ENCODE data around the gene CCL4.
"Not testable (repeated sequence)": the region's sequence is repeated elsewhere in the genome, so short reads cannot be mapped to it uniquely, and the experiment has no call there.

The CCL4 gene

GRCh38 chr17:36103401-36103975 lies at the start of gene CCL4:
CCL4 (plus strand) TSS chr17:36103827; CDS start chr17:36103906, 79 bp downstream.
- DNase-seq = not testable (repeated sequence)

GRCh38 chr17:36055171-36055570 lies 48.5 kb upstream of the CCL4 start:
- DNase-seq = no peak

GRCh38 chr17:36055921-36056520 lies 47.6 kb upstream of the CCL4 start:
- DNase-seq = no peak

GRCh38 chr17:36057911-36058310 lies 45.7 kb upstream of the CCL4 start:
- DNase-seq = no peak

GRCh38 chr17:36059406-36059805 lies 44.2 kb upstream of the CCL4 start:
- no peak for DNase-seq

- no peak for DNase-seq
Measured at GRCh38 chr17:36060816-36061215, 42.8 kb upstream of the CCL4 start.

- no peak for DNase-seq
Measured at GRCh38 chr17:36063786-36064541, 39.7 kb upstream of the CCL4 start, which contains the start of gene CCL18. CCL18 (plus strand) TSS chr17:36064272; CDS start chr17:36064343, 71 bp downstream.

GRCh38 chr17:36066365-36066985 lies 37.2 kb upstream of the CCL4 start:
- DNase-seq = no peak

GRCh38 chr17:36068524-36068923 lies 35.1 kb upstream of the CCL4 start:
- no peak for DNase-seq

GRCh38 chr17:36069136-36069535 lies 34.5 kb upstream of the CCL4 start:
- no peak for DNase-seq

- DNase-seq = no peak
Measured at GRCh38 chr17:36070427-36070826, 33.2 kb upstream of the CCL4 start.

GRCh38 chr17:36071751-36072150 lies 31.9 kb upstream of the CCL4 start:
- no peak for DNase-seq

GRCh38 chr17:36072431-36073121 lies 31.1 kb upstream of the CCL4 start:
- DNase-seq = no peak

GRCh38 chr17:36074365-36074764 lies 29.3 kb upstream of the CCL4 start:
- no peak for DNase-seq

GRCh38 chr17:36081681-36082471 lies 21.8 kb upstream of the CCL4 start:
- DNase-seq = not testable (repeated sequence)

- DNase-seq = not testable (repeated sequence)
Measured at GRCh38 chr17:36082482-36083120, 21.0 kb upstream of the CCL4 start.

- DNase-seq = not testable (repeated sequence)
Measured at GRCh38 chr17:36083691-36084090, 19.9 kb upstream of the CCL4 start.

- DNase-seq = no peak
Measured at GRCh38 chr17:36085765-36086164, 17.9 kb upstream of the CCL4 start.

- no peak for DNase-seq
Measured at GRCh38 chr17:36086791-36087190, 16.8 kb upstream of the CCL4 start.

GRCh38 chr17:36087471-36087870 lies 16.2 kb upstream of the CCL4 start:
- not testable (repeated sequence) for DNase-seq

GRCh38 chr17:36087897-36088572 lies 15.6 kb upstream of the CCL4 start:
- not testable (repeated sequence) for DNase-seq
